Psoas muscle (tissue), 8 donors: ENCODE measurements around the gene UBAP1L. TPM values are rescaled to one million over a fixed set of nuclear protein-coding genes. Genes with fewer than 3 reads are reported as not detected.
"Not testable (repeated sequence)": the region's sequence is repeated elsewhere in the genome, so short reads cannot be mapped to it uniquely, and the experiment has no call there.

Experiments used
- ATAC-seq, 4 donors: fragments of 200-7000 bp; cut with Tn5 transposase; one replicate each; pipeline ENCODE4 v1.9.1; 2020; ENCODE audit warnings: moderate library complexity in 3 of 4, mild to moderate bottlenecking in 2 of 4
- DNase-seq, 2 donors: peaks; one replicate each; pipeline ENCODE4 v3.0.0-alpha.2; 2020
- H3K27ac ChIP-seq: fragments of 200-600 bp; one replicate; pipeline ENCODE4 v1.8.0; 2022
- H3K27me3 ChIP-seq, 3 donors: fragments of 200-600 bp in 1 of 3; one replicate each; pipeline versions ENCODE4 v1.6.1 to v1.8.0; 2013 to 2022; ENCODE audit warnings: low read length in 2 of 3, mild to moderate bottlenecking in 2 of 3, moderate library complexity in 1 of 3; ENCODE audit not compliant: insufficient read depth in 3 of 3
- H3K36me3 ChIP-seq, 2 donors: fragments of 200-600 bp in 1 of 2; one replicate each; pipeline versions ENCODE4 v1.6.1 to v1.8.0; 2013 to 2022; ENCODE audit warnings: low read depth in 1 of 2, mild to moderate bottlenecking in 1 of 2, moderate library complexity in 1 of 2; ENCODE audit not compliant: insufficient read depth in 1 of 2
- H3K4me1 ChIP-seq: fragments of 200-600 bp; one replicate; pipeline ENCODE4 v1.8.0; 2022
- H3K4me3 ChIP-seq: fragments of 200-600 bp; one replicate; pipeline ENCODE4 v1.8.0; 2022; ENCODE audit warnings: mild to moderate bottlenecking
- H3K9me3 ChIP-seq: fragments of 200-600 bp; one replicate; pipeline ENCODE4 v1.8.0; 2022
- WGBS, 3 donors: extraction: QIAGEN DNeasy Blood & Tissue Kit; methylation state at CpG; one replicate each; pipeline versions ENCODE4 v1.1.6 to v1.1.7; 2013; 5-methylcytosine and 5-hydroxymethylcytosine counted together
- intact Hi-C, 2 donors: fragments of 100-400 bp; cut with DNase I; formaldehyde crosslinking; loops; one replicate each; pipeline versions ENCODE4 v1.11.0 to v1.14.2; 2022
- polyA plus RNA-seq, 3 donors: library from polyadenylated mRNA; stranded (reverse); fragments of 200-250 nt; gene quantifications; one replicate each; pipeline ENCODE4 v1.2.3, GENCODE V29; 2013
- total RNA-seq, 4 donors: library from RNA; stranded (reverse); fragmentation: NEBNext Ultra II Directional in 2 of 4; extraction: Animal tissue kit (Norgen Biotek cat#: 25700) in 2 of 4; gene quantifications; one replicate each; pipeline versions ENCODE4 v1.2.1 to v1.2.4, GENCODE V29; 2021 to 2023
- TF ChIP-seq, protein P1 (sequence below): fragments of 200-600 bp; IDR thresholded peaks from one replicate; pipeline ENCODE4 v1.8.0; 2022; ENCODE audit warnings: antibody characterized with exemption
- donor health status: healthy with polysubstance abuse.
- donor health status: DM: no; HTN: no; CAD: no; lungs with moderate emphysema.
- donor health status: Bipolar disorder and iron deficiency.
- donor health status: healthy.
- donor health status: DM: yes; HTN: yes; CAD: no.
- donor health status: DM: no; HTN: no; CAD: no.
- donor health status: DM: no; HTN: no; CAD: no.
- donor health status: DM: yes; HTN: yes; CAD: no.

The UBAP1L gene
- total and polyA plus RNA-seq, 7 donors = 0.79 to 2.8 (median 1.1) TPM

DNA sequence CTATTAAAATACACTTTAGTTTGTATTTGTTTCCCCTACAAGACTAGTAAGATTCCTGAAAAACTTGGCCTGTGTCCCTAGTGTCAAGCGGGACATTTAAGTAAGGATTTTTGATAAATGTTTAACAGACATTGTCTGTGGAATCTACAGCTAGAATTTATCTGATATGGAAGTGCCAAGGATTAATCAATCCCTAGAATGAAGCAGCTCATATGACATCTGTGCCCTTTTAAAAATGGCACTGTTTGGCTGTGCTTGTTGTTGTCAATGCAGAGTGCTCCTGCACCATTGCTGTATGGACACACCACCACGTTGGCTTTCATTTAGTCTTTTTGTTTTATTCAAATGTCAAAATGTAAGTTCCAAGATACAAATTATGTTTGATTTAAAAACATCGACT lies 32.9 kb upstream of the UBAP1L start:
- intact Hi-C loops = no loop called here
- Histone ChIP-seq H3K27ac (peak overlapping the region; percentile 56), H3K36me3 (peaks cover 0 to 57% of the 10 kb centered on the region in 2 donors), H3K4me1 (peaks cover 6% of the 10 kb centered on the region), H3K27me3 (no peaks in the 10 kb centered on the region), H3K9me3 (no peaks in the 10 kb centered on the region), H3K4me3 (no peak overlapping the region)
- TF ChIP-seq, protein P1, sequence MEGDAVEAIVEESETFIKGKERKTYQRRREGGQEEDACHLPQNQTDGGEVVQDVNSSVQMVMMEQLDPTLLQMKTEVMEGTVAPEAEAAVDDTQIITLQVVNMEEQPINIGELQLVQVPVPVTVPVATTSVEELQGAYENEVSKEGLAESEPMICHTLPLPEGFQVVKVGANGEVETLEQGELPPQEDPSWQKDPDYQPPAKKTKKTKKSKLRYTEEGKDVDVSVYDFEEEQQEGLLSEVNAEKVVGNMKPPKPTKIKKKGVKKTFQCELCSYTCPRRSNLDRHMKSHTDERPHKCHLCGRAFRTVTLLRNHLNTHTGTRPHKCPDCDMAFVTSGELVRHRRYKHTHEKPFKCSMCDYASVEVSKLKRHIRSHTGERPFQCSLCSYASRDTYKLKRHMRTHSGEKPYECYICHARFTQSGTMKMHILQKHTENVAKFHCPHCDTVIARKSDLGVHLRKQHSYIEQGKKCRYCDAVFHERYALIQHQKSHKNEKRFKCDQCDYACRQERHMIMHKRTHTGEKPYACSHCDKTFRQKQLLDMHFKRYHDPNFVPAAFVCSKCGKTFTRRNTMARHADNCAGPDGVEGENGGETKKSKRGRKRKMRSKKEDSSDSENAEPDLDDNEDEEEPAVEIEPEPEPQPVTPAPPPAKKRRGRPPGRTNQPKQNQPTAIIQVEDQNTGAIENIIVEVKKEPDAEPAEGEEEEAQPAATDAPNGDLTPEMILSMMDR = no peak
- DNase-seq (no peak), ATAC-seq (no peak)
- 70 to 88% (median 76%) methylated on average over 3 of the region's 3 CpGs for WGBS, 3 donors

DNA sequence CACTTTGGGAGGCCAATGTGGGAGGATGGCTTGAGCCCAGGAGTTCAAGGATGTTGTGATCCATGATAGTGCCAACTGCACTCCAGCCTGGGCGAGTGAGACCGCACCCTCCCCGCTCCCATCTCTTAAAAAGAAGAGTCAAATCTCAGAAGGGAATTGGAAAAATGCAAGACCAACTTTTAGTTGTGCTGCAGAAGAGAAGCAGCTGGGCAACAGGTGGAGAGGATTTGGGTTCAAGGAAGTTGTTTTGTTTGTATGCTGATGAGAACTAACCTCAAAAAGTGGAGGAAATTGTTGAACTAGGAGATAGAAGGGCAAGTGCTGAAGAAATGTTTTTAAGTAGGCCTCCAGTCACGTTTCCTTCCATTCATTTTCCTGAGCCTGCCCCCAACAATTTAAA lies 31.4 kb upstream of the UBAP1L start:
- no peaks in the 10 kb centered on the region for H3K9me3 ChIP-seq
- H3K27ac ChIP-seq = no peak overlapping the region
- no peaks in the 10 kb centered on the region for H3K27me3 ChIP-seq
- peaks cover 6% of the 10 kb centered on the region for H3K4me1 ChIP-seq
- WGBS, 3 donors = 54 to 71% (median 64%) methylated on average over 4 of the region's 4 CpGs
- TF ChIP-seq, protein P1 = no peak
- ATAC-seq (no peak), DNase-seq (no peak)
- peaks cover 0 to 42% of the 10 kb centered on the region in 2 donors for H3K36me3 ChIP-seq
- intact Hi-C loops = no loop called here
- H3K4me3 ChIP-seq = no peak overlapping the region

DNA sequence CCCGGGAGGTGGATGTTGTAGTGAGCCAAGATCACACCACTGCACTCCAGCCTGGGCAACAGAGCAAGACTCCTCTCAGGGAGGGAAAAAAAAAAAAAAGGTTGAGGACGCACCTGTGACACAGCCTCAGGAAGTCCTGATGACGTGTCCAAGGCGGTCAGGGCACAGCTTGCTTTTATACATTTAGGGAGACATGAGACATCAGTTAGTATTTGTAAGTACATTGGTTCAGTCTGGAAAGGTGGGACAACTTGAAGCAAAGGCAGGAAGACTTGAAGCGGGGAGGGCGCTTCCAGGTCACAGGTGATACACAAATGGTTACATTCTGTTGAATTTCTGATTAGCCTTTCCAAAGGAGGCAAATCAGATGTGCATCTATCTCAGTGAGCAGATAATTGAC lies 23.6 kb upstream of the UBAP1L start:
- H3K36me3 ChIP-seq, H3K27me3 ChIP-seq, H3K27ac ChIP-seq, H3K4me1 ChIP-seq, H3K9me3 ChIP-seq, ATAC-seq, H3K4me3 ChIP-seq, DNase-seq, intact Hi-C loops: not testable (repeated sequence)
- WGBS, 3 donors = 83 to 89% (median 86%) methylated on average over 6 of the region's 6 CpGs

DNA sequence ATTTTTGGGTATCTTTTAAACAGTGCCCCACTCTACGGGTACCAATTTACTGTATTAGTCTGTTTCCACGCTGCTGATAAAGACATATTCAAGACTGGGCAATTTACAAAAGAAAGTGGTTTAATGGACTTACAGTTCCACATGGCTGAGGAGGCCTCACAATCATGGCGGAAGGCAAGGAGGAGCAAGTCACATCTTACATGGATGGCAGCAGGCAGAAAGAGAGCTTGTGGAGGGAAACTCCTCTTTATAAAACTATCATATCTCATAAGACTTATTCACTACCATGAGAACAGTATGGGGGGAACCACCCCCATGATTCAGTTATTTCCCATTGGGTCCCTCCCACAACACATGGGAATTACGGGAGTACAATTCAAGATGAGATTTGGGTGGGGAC lies 22.9 kb upstream of the UBAP1L start:
- H3K36me3 ChIP-seq, intact Hi-C loops, DNase-seq, H3K9me3 ChIP-seq, H3K27me3 ChIP-seq, H3K27ac ChIP-seq, ATAC-seq, H3K4me3 ChIP-seq, H3K4me1 ChIP-seq: not testable (repeated sequence)
- 91 to 98% (median 95%) methylated on average over 4 of the region's 4 CpGs for WGBS, 3 donors

DNA sequence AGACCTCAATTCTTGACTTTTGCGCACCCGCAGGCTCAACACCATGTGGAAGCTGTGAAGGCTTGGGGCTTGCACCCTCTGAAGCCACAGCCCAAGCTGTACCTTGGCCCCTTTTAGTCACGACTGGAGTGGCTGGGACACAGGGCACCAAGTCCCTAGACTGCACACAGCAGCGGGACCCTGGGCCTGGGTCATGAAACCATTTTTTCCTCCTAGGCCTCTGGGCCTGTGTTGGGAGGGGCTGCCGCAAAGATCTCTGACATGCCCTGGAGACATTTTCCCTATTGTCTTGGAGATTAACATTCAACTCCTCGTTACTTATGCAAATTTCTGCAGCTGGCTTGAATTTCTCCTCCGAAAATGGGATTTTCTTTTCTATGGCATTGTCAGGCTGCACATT lies 22.1 kb upstream of the UBAP1L start:
- H3K9me3 ChIP-seq, ATAC-seq, H3K4me3 ChIP-seq, H3K4me1 ChIP-seq, H3K27ac ChIP-seq, H3K36me3 ChIP-seq, DNase-seq, intact Hi-C loops, H3K27me3 ChIP-seq: not testable (repeated sequence)
- 93 to 95% (median 94%) methylated on average over 7 of the region's 7 CpGs for WGBS, 3 donors

DNA sequence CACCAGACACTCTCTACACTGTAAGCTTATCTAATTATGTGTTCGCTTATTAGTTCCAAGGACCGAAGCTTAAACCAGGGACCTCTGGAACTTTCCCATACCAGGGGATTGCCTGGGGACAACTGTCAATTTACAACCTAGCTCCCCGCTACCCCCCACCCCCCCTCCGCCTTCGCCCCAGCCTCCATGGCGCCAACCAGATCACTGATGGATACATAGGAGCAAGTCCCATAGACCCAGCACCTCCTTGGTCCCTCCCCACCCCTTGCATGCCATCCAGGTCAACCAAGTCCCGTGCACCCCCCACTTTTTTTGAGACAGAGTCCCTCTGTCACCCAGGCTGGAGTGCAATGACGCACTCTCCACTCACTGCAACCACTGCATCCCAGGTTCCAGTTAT lies 19.5 kb upstream of the UBAP1L start:
- H3K4me3 ChIP-seq = peak overlapping the region; percentile 91
- peaks cover 22% of the 10 kb centered on the region for H3K4me1 ChIP-seq
- no peaks in the 10 kb centered on the region for H3K27me3 ChIP-seq
- no peak overlapping the region for H3K27ac ChIP-seq
- H3K9me3 ChIP-seq = no peaks in the 10 kb centered on the region
- TF ChIP-seq, protein P1 = no peak
- WGBS, 3 donors = 93 to 95% (median 95%) methylated on average over 8 of the region's 8 CpGs
- no peak for DNase-seq
- ATAC-seq = no peak
- H3K36me3 ChIP-seq = peaks cover 0 to 19% of the 10 kb centered on the region in 2 donors
- intact Hi-C loops = no loop called here
